ENCODE measurements around the gene HENMT1. TPM values are rescaled to one million over a fixed set of nuclear protein-coding genes. Genes with fewer than 3 reads are reported as not detected.

HENMT1 gene
- total RNA-seq, 1 experiment from 2014 or later = not detected

DNA sequence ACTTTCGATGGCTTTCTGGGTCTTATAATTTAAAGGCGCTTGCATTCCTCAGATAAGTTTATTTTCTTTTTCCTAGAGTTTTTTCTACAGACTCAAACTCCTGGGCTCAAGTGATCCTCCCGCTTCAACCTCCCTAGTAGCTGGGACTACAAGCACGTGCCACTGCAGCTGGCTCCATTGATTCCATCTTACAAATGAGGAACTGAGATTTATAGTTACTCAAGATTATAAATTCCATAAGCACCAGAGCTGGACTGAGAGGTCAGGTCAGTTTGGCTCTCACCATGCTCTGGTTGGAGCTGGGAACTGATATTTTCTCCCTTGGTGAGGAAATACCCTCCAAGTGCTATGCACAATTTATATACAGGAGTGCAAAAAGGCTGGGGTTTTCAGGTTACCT lies 17.8 kb upstream of the HENMT1 start:
- Histone ChIP-seq H3K27me3 (ENCODE audit: insufficient read depth, low read length) (no peaks in the 10 kb centered on the region), H3K9me2 (ENCODE audit: insufficient read depth) (no peaks in the 10 kb centered on the region), H3K27ac (ENCODE audit: low read depth, low read length) (no peak overlapping the region), H3K9ac (ENCODE audit: low read length) (no peak overlapping the region), H3K4me1 (ENCODE audit: control insufficient read depth in 1 of 2, insufficient read depth in 2 of 2, low read length in 2 of 2) (no peaks in the 10 kb centered on the region), H3K79me2 (ENCODE audit: insufficient read depth, low read length) (no peaks in the 10 kb centered on the region), H3K36me3 (ENCODE audit: control insufficient read depth in 1 of 2, insufficient read depth in 2 of 2, low read length in 2 of 2) (no peaks in the 10 kb centered on the region), H3K4me3 (replicated peaks in 1 of 2; ENCODE audit: low read depth in 1 of 2, low read length in 2 of 2) (no peak overlapping the region), H3K9me3 (ENCODE audit: control insufficient read depth in 1 of 2, insufficient read depth in 1 of 2, low read depth in 1 of 2, low read length in 2 of 2) (no peaks in the 10 kb centered on the region), H3K4me2 (ENCODE audit: low read length) (no peak overlapping the region), H4K20me1 (ENCODE audit: insufficient read depth) (no peaks in the 10 kb centered on the region), H2AFZ (ENCODE audit: low read depth, low read length, poor library complexity, severe bottlenecking) (no peak overlapping the region)
- ChIA-PET POLR2A (no interaction called here), CTCF (no interaction called here), RAD21 (ENCODE audit: low non-redundant PET in 1 of 2, low total read pairs in 2 of 2, uncharacterized antibody in 2 of 2, unreplicated experiment in 2 of 2) (no interaction called here)
- intact Hi-C loops (cut with micrococcal nuclease) = no loop called here
- no TSS peak for BruUV-seq (replicated peaks)
- TF ChIP-seq RAD21 (IDR thresholded peaks at IDR 0.05; ENCODE audit: low read depth) = no peak
- no peak for TF ChIP-seq EZH2phosphoT487 (IDR thresholded peaks at IDR 0.05; ENCODE audit: borderline replicate concordance)
- TF ChIP-seq ELF1 (IDR thresholded peaks at IDR 0.05; ENCODE audit: borderline replicate concordance, low read depth) = no peak
- TF ChIP-seq SP1 (IDR thresholded peaks at IDR 0.05; ENCODE audit: low read depth) = no peak
- no peak for TF ChIP-seq JUND (IDR thresholded peaks at IDR 0.05)
- TF ChIP-seq ZFX (IDR thresholded peaks at IDR 0.05) = no peak
- no peak for TF ChIP-seq EZH2 (IDR thresholded peaks at IDR 0.05)
- no peak for TF ChIP-seq ZBTB33 (IDR thresholded peaks at IDR 0.05; ENCODE audit: extremely low read depth, insufficient replicate concordance, low read length)
- no peak for TF ChIP-seq ZNF274 (IDR thresholded peaks at IDR 0.05; ENCODE audit: low read depth, low read length)
- TF ChIP-seq EGR1 (IDR thresholded peaks at IDR 0.05; ENCODE audit: low read depth) = no peak
- DNase-seq (ENCODE audit: low read depth, low spot score) (no peak), ATAC-seq (no peak)

DNA sequence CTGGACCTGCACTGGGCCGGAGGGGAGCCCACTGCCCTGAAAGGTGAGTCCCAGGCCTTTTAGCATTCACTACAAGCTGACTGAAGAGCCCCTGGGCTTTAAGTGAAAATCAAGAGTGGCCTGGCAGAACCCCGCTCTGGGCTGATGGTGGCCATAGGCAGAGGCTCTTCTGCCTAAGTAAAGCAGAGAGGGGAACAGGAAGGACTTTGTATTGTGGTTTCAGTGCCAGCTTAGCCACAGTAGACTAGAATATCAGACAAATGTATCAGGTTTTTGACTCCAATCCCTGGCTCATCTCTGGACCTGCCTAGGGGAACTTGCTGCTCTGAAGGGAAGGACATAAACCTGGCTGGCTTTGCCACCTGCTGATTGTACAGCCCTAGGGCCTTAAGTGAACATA lies 10.2 kb upstream of the HENMT1 start:
- DNase-seq (ENCODE audit: low read depth, low spot score) (no peak), ATAC-seq (no peak)
- CTCF ChIA-PET = no interaction called here
- no peaks in the 10 kb centered on the region for H3K27me3 ChIP-seq (ENCODE audit: insufficient read depth, low read length)
- POLR2A ChIA-PET = no interaction called here
- no peak overlapping the region for H3K4me2 ChIP-seq (ENCODE audit: low read length)
- H3K4me1 ChIP-seq (ENCODE audit: control insufficient read depth in 1 of 2, insufficient read depth in 2 of 2, low read length in 2 of 2) = no peaks in the 10 kb centered on the region
- H3K9me3 ChIP-seq (ENCODE audit: control insufficient read depth in 1 of 2, insufficient read depth in 1 of 2, low read depth in 1 of 2, low read length in 2 of 2) = no peaks in the 10 kb centered on the region
- intact Hi-C loops (cut with micrococcal nuclease) = no loop called here
- no peak overlapping the region for H3K4me3 ChIP-seq (replicated peaks in 1 of 2; ENCODE audit: low read depth in 1 of 2, low read length in 2 of 2)
- no peak overlapping the region for H3K27ac ChIP-seq (ENCODE audit: low read depth, low read length)
- H3K36me3 ChIP-seq (ENCODE audit: control insufficient read depth in 1 of 2, insufficient read depth in 2 of 2, low read length in 2 of 2) = no peaks in the 10 kb centered on the region
- H3K79me2 ChIP-seq (ENCODE audit: insufficient read depth, low read length) = no peaks in the 10 kb centered on the region
- RAD21 ChIA-PET (ENCODE audit: low non-redundant PET in 1 of 2, low total read pairs in 2 of 2, uncharacterized antibody in 2 of 2, unreplicated experiment in 2 of 2) = no interaction called here
- H4K20me1 ChIP-seq (ENCODE audit: insufficient read depth) = no peaks in the 10 kb centered on the region
- BruUV-seq (replicated peaks) = no TSS peak
- H3K9ac ChIP-seq (ENCODE audit: low read length) = no peak overlapping the region
- H2AFZ ChIP-seq (ENCODE audit: low read depth, low read length, poor library complexity, severe bottlenecking) = no peak overlapping the region
- H3K9me2 ChIP-seq (ENCODE audit: insufficient read depth) = no peaks in the 10 kb centered on the region
- TF ChIP-seq CBX3 (IDR thresholded peaks at IDR 0.05; ENCODE audit: low read depth) = no peak
- no peak for TF ChIP-seq POLR2AphosphoS5 (IDR thresholded peaks at IDR 0.05; ENCODE audit: low read depth, low read length)
- TF ChIP-seq ZFX (IDR thresholded peaks at IDR 0.05) = no peak
- TF ChIP-seq, protein P1, sequence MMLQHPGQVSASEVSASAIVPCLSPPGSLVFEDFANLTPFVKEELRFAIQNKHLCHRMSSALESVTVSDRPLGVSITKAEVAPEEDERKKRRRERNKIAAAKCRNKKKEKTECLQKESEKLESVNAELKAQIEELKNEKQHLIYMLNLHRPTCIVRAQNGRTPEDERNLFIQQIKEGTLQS (IDR thresholded peaks at IDR 0.05) = no peak
- TF ChIP-seq CEBPB (IDR thresholded peaks at IDR 0.05; ENCODE audit: low read depth) = no peak
- no peak for TF ChIP-seq SRF (IDR thresholded peaks at IDR 0.05; ENCODE audit: low read depth)
- TF ChIP-seq SP1 (IDR thresholded peaks at IDR 0.05; ENCODE audit: low read depth) = no peak
- no peak for TF ChIP-seq TCF7L2 (IDR thresholded peaks at IDR 0.05; ENCODE audit: borderline replicate concordance, extremely low read depth, insufficient read depth, insufficient read length)
- TF ChIP-seq EZH2 (IDR thresholded peaks at IDR 0.05) = no peak
- TF ChIP-seq, protein P2, sequence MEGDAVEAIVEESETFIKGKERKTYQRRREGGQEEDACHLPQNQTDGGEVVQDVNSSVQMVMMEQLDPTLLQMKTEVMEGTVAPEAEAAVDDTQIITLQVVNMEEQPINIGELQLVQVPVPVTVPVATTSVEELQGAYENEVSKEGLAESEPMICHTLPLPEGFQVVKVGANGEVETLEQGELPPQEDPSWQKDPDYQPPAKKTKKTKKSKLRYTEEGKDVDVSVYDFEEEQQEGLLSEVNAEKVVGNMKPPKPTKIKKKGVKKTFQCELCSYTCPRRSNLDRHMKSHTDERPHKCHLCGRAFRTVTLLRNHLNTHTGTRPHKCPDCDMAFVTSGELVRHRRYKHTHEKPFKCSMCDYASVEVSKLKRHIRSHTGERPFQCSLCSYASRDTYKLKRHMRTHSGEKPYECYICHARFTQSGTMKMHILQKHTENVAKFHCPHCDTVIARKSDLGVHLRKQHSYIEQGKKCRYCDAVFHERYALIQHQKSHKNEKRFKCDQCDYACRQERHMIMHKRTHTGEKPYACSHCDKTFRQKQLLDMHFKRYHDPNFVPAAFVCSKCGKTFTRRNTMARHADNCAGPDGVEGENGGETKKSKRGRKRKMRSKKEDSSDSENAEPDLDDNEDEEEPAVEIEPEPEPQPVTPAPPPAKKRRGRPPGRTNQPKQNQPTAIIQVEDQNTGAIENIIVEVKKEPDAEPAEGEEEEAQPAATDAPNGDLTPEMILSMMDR (IDR thresholded peaks at IDR 0.05 in 2 of 3, conservative IDR thresholded peaks at IDR 0.05 in 1 of 3; ENCODE audit: borderline replicate concordance in 1 of 3, insufficient read depth in 1 of 3, low read depth in 2 of 3, low read length in 2 of 3) = no peak
